Motor neuron (in vitro differentiated cells): ENCODE measurements around the gene LAPTM5. TPM values are rescaled to one million over a fixed set of nuclear protein-coding genes. Genes with fewer than 3 reads are reported as not detected.

Experiments used
- ATAC-seq, 8 experiments: fragments of 200-7000 bp; cut with Tn5 transposase; replicated peaks in 6 of 8; 2 replicates each; pipeline ENCODE4 v1.8.0; 2021; ENCODE audit warnings: mild to moderate bottlenecking in 8 of 8, moderate library complexity in 8 of 8
- H3K27ac ChIP-seq, 2 donors: fragments of 250-450 bp; sonication (Bioruptor Pico); 2 replicates each; pipeline ENCODE4 v1.9.0; 2021; ENCODE audit warnings: antibody characterized with exemption in 2 of 2, mild to moderate bottlenecking in 2 of 2, moderate library complexity in 1 of 2
- H3K4me1 ChIP-seq, 2 donors: fragments of 250-450 bp; sonication (Bioruptor Pico); replicated peaks in 1 of 2; 2 replicates each; pipeline ENCODE4 v1.6.1; 2021; ENCODE audit warnings: antibody characterized with exemption in 2 of 2, mild to moderate bottlenecking in 2 of 2, moderate library complexity in 1 of 2
- H3K4me3 ChIP-seq, 5 donors: fragments of 250-450 bp; sonication (Bioruptor Pico); 2 replicates each; pipeline ENCODE4 v1.9.0; 2021; ENCODE audit warnings: antibody characterized with exemption in 5 of 5, mild to moderate bottlenecking in 5 of 5, moderate library complexity in 4 of 5
- WGBS, 10 experiments: fragments of 450-650 bp; shearing (Covaris generic); methylation state at CpG; one replicate each; pipeline ENCODE4 v1.0.0; 2022; 5-methylcytosine and 5-hydroxymethylcytosine counted together
- in situ Hi-C, 9 experiments: fragments of 400-800 bp; cut with MboI; loops; one replicate each; pipeline ENCODE4 v1.15.0; 2021; ENCODE audit warnings: low sequenced_read_pairs in 9 of 9, low pct_unique_long_range_greater_than_20kb in 2 of 9; ENCODE audit not compliant: unreplicated experiment in 9 of 9
- total RNA-seq, 8 experiments: library from RNA; unstranded; fragments of 300-600 nt; gene quantifications; 2 replicates each; pipeline versions ENCODE4 v1.2.3 to v1.2.4, GENCODE V29; 2022

The LAPTM5 gene
- total RNA-seq, 8 experiments from 2014 or later, result 0.31 to 2.3 (median 0.49) TPM; not detected in 1

DNA sequence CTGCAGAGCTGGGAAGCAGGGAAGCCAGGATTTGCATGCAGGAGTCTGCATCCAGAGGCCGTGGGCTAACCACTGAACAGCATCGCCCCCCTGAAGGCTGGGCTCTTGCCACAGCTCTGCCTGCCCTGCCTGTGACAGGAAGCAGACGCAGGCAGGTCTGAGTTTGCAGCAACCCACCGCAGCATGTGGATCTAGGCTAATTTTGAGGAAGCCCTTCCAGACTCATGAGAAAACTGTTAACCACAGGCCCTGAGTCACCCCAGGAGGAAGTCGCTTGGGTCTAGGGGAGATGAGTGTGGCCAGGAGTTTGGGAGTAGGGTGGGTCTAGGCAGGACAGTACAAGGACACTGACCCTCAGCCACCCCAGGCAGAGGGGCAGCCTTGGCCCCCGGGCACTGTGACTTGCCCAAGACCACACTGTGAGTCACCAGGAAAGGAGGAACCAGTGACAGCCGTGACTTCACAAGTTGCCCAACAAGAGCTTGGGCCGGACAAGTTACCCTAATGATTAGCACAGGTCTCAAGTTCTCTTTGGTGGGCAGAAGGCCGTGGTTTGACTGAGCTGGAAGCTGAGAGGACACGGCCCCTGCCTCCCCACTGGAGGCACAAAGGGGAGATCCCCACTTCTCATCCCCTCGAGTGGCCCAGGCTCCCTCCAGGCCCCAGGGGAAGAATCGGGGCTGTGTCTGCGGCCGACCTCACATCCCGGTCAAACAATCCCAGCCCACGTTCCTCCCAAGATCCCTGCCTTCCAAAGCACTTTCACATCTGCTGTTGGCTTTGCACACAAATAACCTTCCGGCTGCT is 826 bp downstream of the LAPTM5 start:
- no peak overlapping the region for H3K4me3 ChIP-seq
- H3K4me1 ChIP-seq, result peaks cover 12 to 21% of the 10 kb centered on the region in 2 donors
- H3K27ac ChIP-seq, result no peak overlapping the region
- in situ Hi-C loops, result no loop called here
- peak in 2 of 8 experiments; percentile 70 to 74 for ATAC-seq
- WGBS, 10 experiments, result 10 to 100% (median 82%) methylated on average over 1 to 13 of the region's 17 CpGs; no CpG with 5 or more reads in 2 of the 10 experiments

DNA sequence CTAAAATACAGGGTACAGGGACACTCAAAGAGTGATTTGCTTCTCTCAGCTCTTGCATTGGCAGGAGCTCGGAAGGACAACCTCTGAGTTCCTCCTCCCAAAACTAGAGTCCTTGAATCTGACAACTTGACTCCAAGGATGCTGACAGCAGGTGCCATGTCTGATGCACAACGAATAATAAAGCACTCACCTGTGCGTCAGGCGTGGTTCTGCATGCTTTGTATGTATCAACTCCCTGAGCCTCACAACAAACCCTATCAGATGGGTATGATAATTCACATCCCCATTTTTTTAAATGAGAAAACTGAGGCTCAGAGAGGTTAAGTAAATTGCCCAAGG is 1.4 kb downstream of the LAPTM5 start:
- ATAC-seq, result no peak
- Histone ChIP-seq H3K4me1 (peaks cover 6 to 15% of the 10 kb centered on the region in 2 donors), H3K4me3 (no peak overlapping the region), H3K27ac (no peak overlapping the region)
- in situ Hi-C loops, result no loop called here
- 82 to 100% (median 91%) methylated on average over 1 to 4 of the region's 4 CpGs; no CpG with 5 or more reads in 4 of the 10 experiments for WGBS, 10 experiments

DNA sequence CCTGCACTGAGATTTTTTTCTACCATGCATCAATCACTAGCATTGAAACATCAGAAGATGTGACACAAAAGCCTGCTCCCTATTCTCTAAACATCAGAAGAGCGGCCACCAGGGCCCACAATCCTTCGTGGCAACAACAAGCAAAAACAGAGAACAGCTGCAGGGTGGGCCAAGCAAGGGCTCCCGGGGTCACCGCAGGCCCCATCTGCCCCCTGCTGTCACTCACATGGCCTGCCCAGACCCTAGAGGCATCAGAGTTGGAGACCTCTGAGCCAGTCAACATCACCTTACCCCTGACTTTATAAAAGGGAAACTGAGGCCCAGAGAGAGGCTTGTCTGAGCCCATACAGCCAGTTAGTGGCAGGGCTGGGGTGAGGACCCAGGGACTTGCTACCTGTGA is 1.8 kb downstream of the LAPTM5 start:
- in situ Hi-C loops, result no loop called here
- no peak for ATAC-seq
- WGBS, 10 experiments, result 43 to 100% (median 67%) methylated on average over 1 to 4 of the region's 4 CpGs; no CpG with 5 or more reads in 5 of the 10 experiments
- H3K4me3 ChIP-seq, result no peak overlapping the region
- peaks cover 3 to 12% of the 10 kb centered on the region in 2 donors for H3K4me1 ChIP-seq
- no peak overlapping the region for H3K27ac ChIP-seq

DNA sequence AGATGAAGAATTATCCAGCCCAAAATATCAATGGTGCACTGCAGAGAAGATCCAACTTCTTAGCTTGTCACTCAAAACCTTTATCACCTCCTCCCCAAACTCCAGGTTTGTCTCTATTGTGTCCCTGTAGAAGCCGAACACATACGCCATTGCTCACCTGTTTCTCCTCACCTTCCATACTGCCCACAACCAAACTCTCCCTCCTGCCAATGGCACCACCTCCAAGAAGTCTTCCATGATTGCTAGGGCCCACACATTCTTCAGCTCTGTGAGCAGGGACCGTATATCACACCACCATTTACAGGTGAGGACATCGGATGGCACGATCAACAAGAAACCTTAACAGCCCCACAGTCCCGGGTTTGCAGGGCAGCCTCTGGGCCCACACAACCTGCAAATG is 2.2 kb downstream of the LAPTM5 start:
- WGBS, 10 experiments, result 65 to 87% (median 79%) methylated on average over 4 to 6 of the region's 6 CpGs; no CpG with 5 or more reads in 4 of the 10 experiments
- ATAC-seq, result no peak
- Histone ChIP-seq H3K4me3 (no peak overlapping the region), H3K4me1 (peaks cover 3 to 12% of the 10 kb centered on the region in 2 donors), H3K27ac (no peak overlapping the region)
- in situ Hi-C loops, result no loop called here

DNA sequence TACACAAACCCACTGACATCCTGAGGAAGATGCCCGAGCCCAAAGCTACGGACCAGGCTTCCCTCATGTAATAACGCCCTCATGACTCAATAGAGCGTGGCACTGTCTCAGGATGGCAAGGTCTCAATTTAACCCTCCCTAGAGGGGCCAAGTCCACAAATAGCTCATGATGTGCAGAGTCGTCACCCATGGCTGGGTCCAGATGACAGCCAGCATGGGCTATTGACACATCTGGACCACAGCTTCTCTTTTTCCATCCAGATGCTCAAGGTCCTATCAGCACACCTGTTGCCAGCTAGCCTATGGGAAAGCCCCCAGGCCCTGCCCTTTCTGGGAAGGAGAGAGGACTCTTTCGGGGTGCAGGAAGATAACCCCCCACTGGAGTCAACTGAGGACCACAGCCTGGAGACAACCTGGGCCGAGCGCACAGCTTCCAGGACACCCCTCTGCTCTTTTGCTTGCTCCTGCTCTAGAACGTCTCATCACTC is 2.8 kb downstream of the LAPTM5 start:
- H3K4me3 ChIP-seq, result no peak overlapping the region
- in situ Hi-C loops, result no loop called here
- no peak overlapping the region for H3K27ac ChIP-seq
- 0 to 100% (median 84%) methylated on average over 1 to 9 of the region's 9 CpGs for WGBS, 10 experiments
- ATAC-seq, result no peak
- peaks cover 3 to 12% of the 10 kb centered on the region in 2 donors for H3K4me1 ChIP-seq

DNA sequence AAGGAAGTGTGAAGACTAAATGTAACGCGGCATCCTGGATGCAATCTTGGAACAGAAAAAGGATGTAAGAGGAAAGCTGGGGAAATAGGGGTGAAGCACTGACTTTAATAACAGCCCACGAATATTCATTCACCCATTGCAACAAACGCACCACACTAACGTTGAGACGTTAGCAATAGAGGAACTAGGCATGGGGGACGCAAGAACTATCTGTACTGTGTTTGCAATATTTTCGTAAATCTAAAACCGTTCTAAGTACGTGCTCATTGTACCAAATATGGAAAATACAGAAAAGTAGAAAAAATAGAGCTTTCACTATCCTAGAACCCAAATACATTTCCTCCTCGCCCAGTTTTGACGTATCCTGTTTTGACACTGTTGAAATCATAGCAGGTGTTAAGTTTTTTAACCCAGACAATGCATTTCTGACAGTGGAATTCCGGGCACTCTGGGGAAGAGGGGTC is 3.9 kb downstream of the LAPTM5 start:
- H3K27ac ChIP-seq, result no peak overlapping the region
- in situ Hi-C loops, result no loop called here
- no peak for ATAC-seq
- 74 to 91% (median 88%) methylated on average over 5 to 13 of the region's 13 CpGs for WGBS, 10 experiments
- H3K4me3 ChIP-seq, result no peak overlapping the region
- peaks cover 6 to 14% of the 10 kb centered on the region in 2 donors for H3K4me1 ChIP-seq

DNA sequence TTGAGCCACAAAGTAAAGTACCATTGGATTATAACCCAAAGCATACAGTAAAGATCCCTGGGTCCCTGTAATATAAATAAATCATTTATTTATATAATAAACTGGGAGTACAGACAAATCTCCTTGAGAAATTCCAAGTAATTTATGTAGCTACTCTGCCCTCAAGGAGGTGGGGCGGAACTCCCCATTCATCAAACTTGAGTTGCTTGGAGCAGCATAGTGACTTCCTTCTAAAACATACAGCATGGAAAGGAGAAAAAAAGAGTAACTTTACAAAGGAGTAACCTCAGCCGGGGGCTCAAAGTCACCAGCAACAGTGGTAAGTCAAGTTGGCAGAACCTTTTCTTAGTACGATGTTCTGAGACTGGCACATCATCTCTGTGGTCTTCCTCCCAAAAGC is 4.5 kb downstream of the LAPTM5 start:
- Histone ChIP-seq H3K27ac (no peak overlapping the region), H3K4me1 (peaks cover 12 to 17% of the 10 kb centered on the region in 2 donors), H3K4me3 (no peak overlapping the region)
- 43 to 80% (median 61%) methylated on average over 1 to 3 of the region's 3 CpGs; no CpG with 5 or more reads in 2 of the 10 experiments for WGBS, 10 experiments
- no peak for ATAC-seq
- in situ Hi-C loops, result no loop called here

DNA sequence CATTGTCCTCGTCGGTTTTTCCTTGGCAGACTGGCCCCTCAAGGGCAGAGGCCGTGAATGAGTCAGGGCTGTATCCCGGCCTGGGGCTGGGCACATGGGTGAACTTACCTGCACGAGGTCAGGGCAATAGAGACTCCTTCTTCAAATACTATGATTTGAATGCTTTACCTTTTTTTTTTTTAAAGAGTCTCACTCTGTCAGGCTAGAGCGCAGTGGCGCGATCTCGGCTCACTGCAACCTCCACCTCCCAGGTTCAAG is 5.0 kb downstream of the LAPTM5 start:
- no peak for ATAC-seq
- in situ Hi-C loops, result no loop called here
- H3K27ac ChIP-seq, result no peak overlapping the region
- WGBS, 10 experiments, result 13 to 93% (median 78%) methylated on average over 1 to 9 of the region's 9 CpGs; no CpG with 5 or more reads in 4 of the 10 experiments
- H3K4me1 ChIP-seq, result peaks cover 16 to 22% of the 10 kb centered on the region in 2 donors
- H3K4me3 ChIP-seq, result no peak overlapping the region

DNA sequence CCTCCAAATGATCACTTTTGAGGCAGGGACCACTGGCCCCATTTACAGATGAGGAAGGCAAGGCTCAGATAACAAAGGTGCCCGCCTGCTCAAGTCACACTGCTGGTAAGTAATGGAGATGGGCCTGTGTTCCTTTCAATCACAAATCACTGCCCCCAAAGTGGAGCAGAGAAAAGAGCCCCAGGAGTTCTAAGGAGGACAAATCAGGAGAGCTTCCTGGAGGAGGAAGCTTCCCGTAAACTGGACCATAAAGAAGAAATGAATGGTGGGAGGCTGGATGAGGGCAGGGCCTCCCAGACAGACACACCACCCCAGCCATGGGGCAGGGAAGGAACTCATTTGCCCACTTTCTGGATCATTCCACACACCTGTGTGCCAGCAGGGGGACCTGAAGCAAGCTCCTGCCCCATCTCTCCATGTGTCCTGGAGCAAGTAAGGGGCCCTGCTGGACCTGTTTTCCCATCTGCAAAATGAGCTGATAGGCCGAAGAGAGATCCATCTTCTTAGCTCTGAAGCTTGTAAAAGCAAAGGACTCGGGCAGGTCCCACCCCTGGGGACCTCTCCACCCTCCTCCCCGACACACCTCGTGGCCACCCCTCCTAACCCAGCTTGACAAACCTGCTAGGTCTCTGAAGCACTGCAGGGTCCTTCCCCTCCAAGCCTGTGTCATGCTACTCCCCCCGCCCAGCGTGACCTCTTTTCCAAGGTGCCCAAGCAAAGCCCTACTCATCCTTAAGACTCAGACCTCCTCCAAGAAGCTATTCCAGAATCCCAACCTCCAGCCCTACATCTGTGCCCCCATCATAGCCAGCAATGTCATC is 5.5 kb downstream of the LAPTM5 start:
- in situ Hi-C loops, result no loop called here
- ATAC-seq, result no peak
- Histone ChIP-seq H3K4me1 (peaks cover 17 to 28% of the 10 kb centered on the region in 2 donors), H3K4me3 (no peak overlapping the region), H3K27ac (no peak overlapping the region)
- WGBS, 10 experiments, result 53 to 100% (median 97%) methylated on average over 1 to 6 of the region's 8 CpGs; no CpG with 5 or more reads in 4 of the 10 experiments

DNA sequence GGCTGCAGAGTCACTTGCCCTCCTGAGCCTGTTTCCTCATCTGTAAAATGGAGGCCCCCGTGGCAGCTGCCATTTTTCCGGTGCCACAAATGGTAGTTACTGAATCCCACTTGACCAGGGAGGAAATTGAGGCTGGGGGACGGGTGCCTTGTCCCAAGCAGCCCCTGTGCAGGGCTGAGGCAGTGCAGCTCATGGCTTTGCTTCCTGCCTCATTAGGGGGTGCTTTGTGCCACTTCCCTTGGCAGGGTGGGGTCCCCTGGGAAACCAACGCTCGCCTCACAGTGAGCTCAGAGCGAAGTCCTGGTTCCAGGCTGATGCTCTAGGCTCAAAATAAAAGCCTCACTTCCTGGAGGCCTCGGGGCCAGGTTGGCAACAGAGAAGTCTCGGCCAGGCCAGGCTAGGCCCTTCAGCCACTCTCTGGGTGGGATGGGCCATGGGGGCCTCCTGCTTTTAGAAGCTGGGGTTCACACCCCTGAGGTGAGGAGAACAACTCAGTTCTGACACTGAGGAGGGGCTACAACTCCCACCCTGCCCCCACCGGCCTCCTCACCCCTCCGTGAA is 6.8 kb downstream of the LAPTM5 start:
- 0 to 100% (median 71%) methylated on average over 1 to 7 of the region's 10 CpGs; no CpG with 5 or more reads in 5 of the 10 experiments for WGBS, 10 experiments
- ATAC-seq, result no peak
- Histone ChIP-seq H3K27ac (no peak overlapping the region), H3K4me1 (peaks cover 17 to 33% of the 10 kb centered on the region in 2 donors), H3K4me3 (no peak overlapping the region)
- in situ Hi-C loops, result no loop called here

DNA sequence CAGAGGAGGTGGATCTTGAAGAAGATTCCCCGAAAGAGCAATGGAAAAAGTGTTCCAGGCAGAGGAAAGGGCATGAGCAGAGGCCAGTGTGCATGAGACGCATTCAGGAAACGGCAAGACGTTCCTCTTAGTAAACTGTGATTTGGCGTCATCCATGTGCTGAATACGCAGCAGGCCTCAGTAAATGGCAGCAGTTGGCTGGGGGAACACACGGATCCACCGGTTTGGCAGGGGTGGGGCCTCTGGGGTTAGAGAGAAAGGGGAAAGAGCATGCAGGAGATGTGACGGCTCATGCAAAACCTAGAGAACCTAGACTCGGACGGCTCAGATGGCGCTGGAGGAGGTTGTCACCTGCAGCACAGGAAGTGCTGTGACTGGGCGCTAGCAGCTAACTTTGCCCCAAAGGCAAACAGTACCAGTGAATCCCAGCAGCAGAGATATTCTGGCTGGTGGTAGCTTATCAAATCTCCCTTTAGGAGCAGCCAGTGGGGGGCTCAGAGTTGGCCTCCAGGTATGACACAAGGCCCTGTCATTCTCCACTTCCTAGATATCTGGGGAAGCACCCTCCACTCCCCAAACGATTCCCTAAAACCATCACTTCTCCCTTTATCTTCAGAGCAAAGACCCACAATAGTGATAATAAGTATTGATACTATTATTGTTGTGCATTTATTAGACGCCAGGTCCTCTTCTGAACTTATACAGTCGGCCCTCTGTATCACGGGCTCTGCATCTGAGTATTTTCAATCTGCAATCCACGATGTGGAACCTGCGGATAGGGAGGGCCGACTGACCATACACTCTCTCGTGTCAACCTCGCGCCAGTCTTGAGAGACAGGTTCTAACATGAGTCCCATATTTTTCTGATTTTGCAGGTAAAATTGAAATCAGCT is 7.6 kb downstream of the LAPTM5 start:
- ATAC-seq, result no peak
- Histone ChIP-seq H3K27ac (no peak overlapping the region), H3K4me1 (peaks cover 17 to 29% of the 10 kb centered on the region in 2 donors), H3K4me3 (no peak overlapping the region)
- WGBS, 10 experiments, result 75 to 96% (median 89%) methylated on average over 1 to 14 of the region's 23 CpGs
- in situ Hi-C loops, result no loop called here

DNA sequence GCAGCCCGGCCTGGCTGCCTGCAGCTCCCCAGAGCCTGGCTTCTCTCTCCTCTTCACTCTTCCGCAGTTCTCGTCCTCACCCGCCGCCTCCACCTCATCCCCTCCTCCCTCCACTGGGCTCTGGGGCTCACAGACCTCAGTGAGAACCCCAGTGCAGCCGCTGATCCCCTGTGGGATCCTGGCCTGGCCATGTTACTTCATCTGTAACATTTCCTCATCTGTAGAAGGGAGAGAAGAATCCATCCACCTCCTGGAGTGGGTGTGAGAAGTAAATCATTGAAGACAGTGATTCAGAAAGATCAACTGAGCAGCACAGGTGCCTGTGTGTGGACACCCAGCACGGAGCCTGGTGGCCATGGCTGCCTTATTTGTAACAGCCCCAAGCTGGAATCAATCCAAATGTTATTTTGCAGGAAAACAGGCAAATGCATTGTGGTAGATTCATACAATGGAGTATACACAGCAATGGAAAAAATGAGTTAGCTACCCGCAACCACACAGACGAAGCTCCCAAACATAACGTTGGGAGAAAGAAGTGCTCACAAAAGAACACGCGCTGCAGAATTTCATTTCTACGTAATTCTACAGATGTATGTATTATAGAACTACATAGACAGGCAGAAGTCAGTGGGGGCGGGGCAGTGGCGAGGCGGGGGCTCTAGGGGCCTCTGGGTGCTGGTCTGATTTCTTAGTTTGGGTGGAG is 8.7 kb downstream of the LAPTM5 start:
- WGBS, 10 experiments, result 50 to 90% (median 78%) methylated on average over 1 to 13 of the region's 16 CpGs; no CpG with 5 or more reads in 3 of the 10 experiments
- peaks cover 17 to 29% of the 10 kb centered on the region in 2 donors for H3K4me1 ChIP-seq
- H3K4me3 ChIP-seq, result no peak overlapping the region
- peak overlapping the region in 1 of 2 donors; percentile 68 for H3K27ac ChIP-seq
- ATAC-seq, result peak in 6 of 8 experiments; percentile 9 to 70 (median 56)
- in situ Hi-C loops, result no loop called here
